ENCODE data around the gene AGAP1. TPM values are rescaled to one million over a fixed set of nuclear protein-coding genes. Genes with fewer than 3 reads are reported as not detected.
A peak's percentile ranks its signal among the peaks of the same experiment; 100 is the strongest.

AGAP1 gene
- total RNA-seq, 1 donor from 2014 or later, result 43.8 TPM

DNA sequence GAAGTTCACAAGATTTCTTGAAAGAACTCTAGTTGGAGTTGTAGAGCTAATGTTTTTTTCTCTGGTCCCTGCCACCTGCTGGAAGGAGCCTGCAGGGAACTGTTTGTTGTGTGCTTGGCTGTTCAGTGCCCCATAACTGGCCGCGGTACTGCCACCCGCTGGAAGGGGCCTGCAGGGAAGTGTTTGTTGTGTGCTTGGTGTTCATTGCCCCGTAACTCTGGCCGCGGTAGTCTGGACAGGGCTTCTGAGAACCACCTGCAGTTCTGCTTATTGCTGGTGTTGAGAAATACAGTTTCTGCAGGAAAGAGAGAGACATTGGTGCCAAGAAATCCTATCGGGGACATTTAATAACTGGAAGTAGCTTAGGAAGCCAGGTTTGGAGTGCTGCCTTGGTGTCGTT is 58.1 kb downstream of the AGAP1 start:
- TF ChIP-seq, protein P1, sequence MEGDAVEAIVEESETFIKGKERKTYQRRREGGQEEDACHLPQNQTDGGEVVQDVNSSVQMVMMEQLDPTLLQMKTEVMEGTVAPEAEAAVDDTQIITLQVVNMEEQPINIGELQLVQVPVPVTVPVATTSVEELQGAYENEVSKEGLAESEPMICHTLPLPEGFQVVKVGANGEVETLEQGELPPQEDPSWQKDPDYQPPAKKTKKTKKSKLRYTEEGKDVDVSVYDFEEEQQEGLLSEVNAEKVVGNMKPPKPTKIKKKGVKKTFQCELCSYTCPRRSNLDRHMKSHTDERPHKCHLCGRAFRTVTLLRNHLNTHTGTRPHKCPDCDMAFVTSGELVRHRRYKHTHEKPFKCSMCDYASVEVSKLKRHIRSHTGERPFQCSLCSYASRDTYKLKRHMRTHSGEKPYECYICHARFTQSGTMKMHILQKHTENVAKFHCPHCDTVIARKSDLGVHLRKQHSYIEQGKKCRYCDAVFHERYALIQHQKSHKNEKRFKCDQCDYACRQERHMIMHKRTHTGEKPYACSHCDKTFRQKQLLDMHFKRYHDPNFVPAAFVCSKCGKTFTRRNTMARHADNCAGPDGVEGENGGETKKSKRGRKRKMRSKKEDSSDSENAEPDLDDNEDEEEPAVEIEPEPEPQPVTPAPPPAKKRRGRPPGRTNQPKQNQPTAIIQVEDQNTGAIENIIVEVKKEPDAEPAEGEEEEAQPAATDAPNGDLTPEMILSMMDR (IDR thresholded peaks at IDR 0.05), result peak; percentile 58
- Mint-ChIP-seq H3K27me3 (ENCODE audit: unreplicated experiment) (no peaks in the 10 kb centered on the region), H3K4me1 (ENCODE audit: unreplicated experiment) (peaks cover 22% of the 10 kb centered on the region), H3K9me3 (ENCODE audit: unreplicated experiment) (no peaks in the 10 kb centered on the region), H3K4me3 (ENCODE audit: unreplicated experiment) (no peak overlapping the region), H3K27ac (ENCODE audit: unreplicated experiment) (no peak overlapping the region), H3K36me3 (ENCODE audit: unreplicated experiment) (no peaks in the 10 kb centered on the region)
- no peak for DNase-seq (ENCODE audit: extremely low spot score, unreplicated experiment)

DNA sequence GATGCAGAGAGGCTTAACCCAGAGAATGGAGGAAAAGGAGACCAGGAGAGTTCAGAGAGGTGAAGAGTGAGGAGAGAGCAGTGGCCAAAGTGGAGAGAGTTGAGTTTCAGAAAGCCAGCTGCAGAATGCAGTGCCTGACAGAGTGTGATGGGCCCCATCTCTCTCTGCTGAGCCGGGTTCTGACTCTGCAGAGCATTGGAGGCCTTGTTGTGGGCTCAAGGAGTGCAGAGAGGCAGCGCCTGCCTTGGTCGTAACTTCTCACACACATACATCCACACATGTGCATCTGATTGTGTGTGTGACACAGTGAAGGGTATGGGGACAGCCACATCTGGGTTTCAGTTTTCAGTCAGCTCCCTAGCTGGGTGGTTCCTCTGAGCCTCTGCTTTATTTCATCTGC is 58.8 kb downstream of the AGAP1 start:
- Mint-ChIP-seq H3K9me3 (ENCODE audit: unreplicated experiment) (no peaks in the 10 kb centered on the region), H3K4me1 (ENCODE audit: unreplicated experiment) (peaks cover 23% of the 10 kb centered on the region), H3K27ac (ENCODE audit: unreplicated experiment) (no peak overlapping the region), H3K27me3 (ENCODE audit: unreplicated experiment) (no peaks in the 10 kb centered on the region), H3K4me3 (ENCODE audit: unreplicated experiment) (no peak overlapping the region), H3K36me3 (ENCODE audit: unreplicated experiment) (no peaks in the 10 kb centered on the region)
- TF ChIP-seq, protein P1 (IDR thresholded peaks at IDR 0.05), result no peak
- no peak for DNase-seq (ENCODE audit: extremely low spot score, unreplicated experiment)

DNA sequence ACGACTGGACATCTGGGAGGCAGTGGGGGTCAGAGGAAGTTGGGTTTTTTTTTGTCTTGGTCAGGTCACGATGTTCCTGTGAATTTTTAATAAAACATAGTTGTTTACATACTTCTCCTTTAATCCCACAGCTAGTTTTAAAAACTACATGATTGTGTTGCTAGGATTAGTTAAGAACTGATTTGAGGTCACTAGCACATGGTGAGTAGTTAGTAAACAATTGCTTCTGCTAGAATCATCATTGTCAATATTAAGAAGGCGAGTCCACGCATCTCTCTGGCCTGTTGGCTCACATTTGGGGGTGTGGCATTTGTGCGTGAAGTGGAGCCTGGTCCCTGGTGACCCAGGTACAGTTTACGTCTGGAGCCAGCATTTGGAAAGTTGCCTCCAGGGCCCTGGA is 59.4 kb downstream of the AGAP1 start:
- no peak overlapping the region for H3K27ac Mint-ChIP-seq (ENCODE audit: unreplicated experiment)
- no peak for DNase-seq (ENCODE audit: extremely low spot score, unreplicated experiment)
- no peak overlapping the region for H3K4me3 Mint-ChIP-seq (ENCODE audit: unreplicated experiment)
- H3K4me1 Mint-ChIP-seq (ENCODE audit: unreplicated experiment), result peaks cover 27% of the 10 kb centered on the region
- no peaks in the 10 kb centered on the region for H3K9me3 Mint-ChIP-seq (ENCODE audit: unreplicated experiment)
- H3K36me3 Mint-ChIP-seq (ENCODE audit: unreplicated experiment), result no peaks in the 10 kb centered on the region
- TF ChIP-seq, protein P1 (IDR thresholded peaks at IDR 0.05), result no peak
- H3K27me3 Mint-ChIP-seq (ENCODE audit: unreplicated experiment), result no peaks in the 10 kb centered on the region

- H3K4me3 Mint-ChIP-seq (ENCODE audit: unreplicated experiment), result peak overlapping the region; percentile 22
- no peaks in the 10 kb centered on the region for H3K9me3 Mint-ChIP-seq (ENCODE audit: unreplicated experiment)
- no peak overlapping the region for H3K27ac Mint-ChIP-seq (ENCODE audit: unreplicated experiment)
- no peaks in the 10 kb centered on the region for H3K27me3 Mint-ChIP-seq (ENCODE audit: unreplicated experiment)
- no peak for DNase-seq (ENCODE audit: extremely low spot score, unreplicated experiment)
- no peaks in the 10 kb centered on the region for H3K36me3 Mint-ChIP-seq (ENCODE audit: unreplicated experiment)
- TF ChIP-seq, protein P1 (IDR thresholded peaks at IDR 0.05), result no peak
- H3K4me1 Mint-ChIP-seq (ENCODE audit: unreplicated experiment), result peaks cover 31% of the 10 kb centered on the region
Observed at GRCh38 chr2:235553696-235554100, 59.9 kb downstream of the AGAP1 start.

DNA sequence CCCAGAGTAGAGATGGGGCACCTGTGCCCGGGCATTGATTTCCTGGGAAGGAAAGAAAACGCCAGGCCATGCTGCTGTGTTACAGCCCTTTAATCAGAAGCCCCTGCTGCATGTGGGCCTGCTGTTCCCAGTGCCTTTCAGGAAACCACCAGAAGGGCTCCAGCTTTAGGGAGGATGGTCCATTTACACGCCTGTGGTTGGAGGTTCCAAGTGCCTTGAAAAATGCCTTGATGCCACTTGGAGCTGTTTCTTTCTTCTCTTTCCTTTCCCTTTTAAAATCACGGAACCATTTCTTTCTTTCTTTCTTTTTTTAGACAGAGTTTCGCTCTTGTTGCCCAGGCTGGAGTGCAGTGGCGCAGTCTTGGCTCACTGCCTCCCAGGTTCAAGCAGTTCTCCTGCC is 60.5 kb downstream of the AGAP1 start:
- Mint-ChIP-seq H3K27me3 (ENCODE audit: unreplicated experiment) (no peaks in the 10 kb centered on the region), H3K9me3 (ENCODE audit: unreplicated experiment) (no peaks in the 10 kb centered on the region), H3K27ac (ENCODE audit: unreplicated experiment) (no peak overlapping the region), H3K4me1 (ENCODE audit: unreplicated experiment) (peaks cover 31% of the 10 kb centered on the region), H3K36me3 (ENCODE audit: unreplicated experiment) (no peaks in the 10 kb centered on the region), H3K4me3 (ENCODE audit: unreplicated experiment) (no peak overlapping the region)
- TF ChIP-seq, protein P1 (IDR thresholded peaks at IDR 0.05), result no peak
- DNase-seq (ENCODE audit: extremely low spot score, unreplicated experiment), result no peak

Data from osteocyte (in vitro differentiated cells).